Measurements from ENCODE around the gene ZNF3.
A peak's percentile ranks its signal among the peaks of the same experiment; 100 is the strongest.

Gene ZNF3

DNA sequence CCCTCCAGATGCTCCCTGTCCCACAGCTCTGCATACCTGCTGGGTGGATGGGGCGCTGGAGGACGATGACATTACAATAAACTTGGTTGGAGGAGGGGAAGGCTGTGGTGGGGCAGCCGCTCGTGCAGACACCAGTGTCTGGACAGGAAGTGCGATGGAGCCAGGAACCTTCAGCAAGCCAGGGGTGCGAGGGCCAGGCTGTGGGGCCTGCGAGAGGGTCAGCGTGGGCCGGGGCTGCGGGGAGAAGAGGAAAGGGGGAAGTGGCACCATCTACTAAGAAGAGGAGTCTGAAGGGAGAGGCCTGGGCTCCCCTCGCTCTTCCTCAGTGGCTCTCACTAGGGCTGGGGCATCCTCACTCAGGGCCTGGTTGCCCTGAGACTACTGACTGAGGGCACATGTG, 26.4 kb upstream of the ZNF3 start:
- DNase-seq = no peak

DNA sequence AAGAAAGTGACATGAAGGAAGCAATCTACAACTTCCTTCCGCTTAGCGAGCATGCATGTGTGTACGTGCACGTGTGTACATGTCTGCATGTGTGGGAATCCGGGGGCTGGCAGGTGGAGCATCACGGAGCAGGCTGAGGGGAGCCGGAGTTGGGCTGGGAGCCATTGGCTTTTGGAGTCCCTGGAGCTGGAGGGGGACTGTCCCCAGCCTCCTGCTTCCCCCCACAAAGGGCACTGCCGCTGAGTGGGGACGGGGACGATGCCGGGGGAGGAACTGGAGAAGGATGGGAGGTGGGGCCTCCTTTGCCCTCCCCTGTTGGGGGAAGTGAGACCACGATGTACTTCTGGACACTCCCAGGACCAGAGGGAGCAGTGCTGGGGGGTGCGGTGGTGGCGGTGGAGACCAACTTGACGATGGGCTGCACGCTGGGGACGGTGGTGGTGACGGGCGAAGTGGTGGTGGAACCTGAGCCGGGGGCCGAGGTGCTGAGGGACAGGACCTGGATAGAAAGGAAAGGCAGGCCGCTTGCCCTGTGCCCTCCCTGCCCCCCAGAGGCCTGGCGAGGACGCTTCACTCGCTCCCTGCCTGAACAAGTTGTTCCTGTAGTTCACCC, 25.7 kb upstream of the ZNF3 start:
- DNase-seq = no peak

DNA sequence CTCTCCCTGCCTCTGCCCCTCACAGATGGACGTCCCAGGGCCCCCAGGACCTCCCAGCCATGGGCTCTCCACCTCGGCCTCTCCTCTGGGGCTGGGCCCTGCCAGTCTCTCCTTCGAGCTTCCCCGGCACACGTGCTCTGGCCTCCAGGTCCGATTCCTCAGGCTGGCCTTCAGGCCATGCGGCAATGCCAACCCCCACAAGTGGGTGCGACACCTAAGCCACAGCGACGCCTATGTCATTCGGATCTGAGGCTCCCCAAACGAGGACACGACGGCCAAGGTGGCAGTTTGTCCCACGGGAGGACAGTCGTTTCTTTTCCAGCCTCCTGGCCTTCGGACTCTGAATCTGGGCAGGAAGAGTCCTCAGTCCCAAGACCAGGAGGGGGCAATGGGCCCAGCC, 25.1 kb upstream of the ZNF3 start:
- no peak for DNase-seq

DNA sequence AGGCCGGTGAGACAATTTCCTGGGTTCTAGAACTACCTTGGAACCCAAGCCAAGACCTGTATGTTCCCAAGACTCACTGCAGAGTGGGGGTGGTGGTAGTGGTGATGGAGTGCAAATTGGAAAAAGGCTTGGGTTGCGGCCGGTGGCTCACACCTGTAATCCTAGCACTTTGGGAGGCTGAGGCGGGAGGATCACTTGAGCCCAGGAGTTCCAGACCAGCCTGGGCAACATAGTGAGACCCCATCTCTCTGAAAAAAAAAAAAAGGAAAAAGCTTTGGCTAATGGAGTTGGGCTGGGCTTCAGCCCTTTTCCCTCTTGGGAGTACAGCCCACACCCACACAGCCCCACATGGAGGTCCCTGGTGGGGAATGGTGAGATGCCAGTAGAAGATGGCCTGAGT, 24.0 kb upstream of the ZNF3 start:
- no peak for DNase-seq

DNA sequence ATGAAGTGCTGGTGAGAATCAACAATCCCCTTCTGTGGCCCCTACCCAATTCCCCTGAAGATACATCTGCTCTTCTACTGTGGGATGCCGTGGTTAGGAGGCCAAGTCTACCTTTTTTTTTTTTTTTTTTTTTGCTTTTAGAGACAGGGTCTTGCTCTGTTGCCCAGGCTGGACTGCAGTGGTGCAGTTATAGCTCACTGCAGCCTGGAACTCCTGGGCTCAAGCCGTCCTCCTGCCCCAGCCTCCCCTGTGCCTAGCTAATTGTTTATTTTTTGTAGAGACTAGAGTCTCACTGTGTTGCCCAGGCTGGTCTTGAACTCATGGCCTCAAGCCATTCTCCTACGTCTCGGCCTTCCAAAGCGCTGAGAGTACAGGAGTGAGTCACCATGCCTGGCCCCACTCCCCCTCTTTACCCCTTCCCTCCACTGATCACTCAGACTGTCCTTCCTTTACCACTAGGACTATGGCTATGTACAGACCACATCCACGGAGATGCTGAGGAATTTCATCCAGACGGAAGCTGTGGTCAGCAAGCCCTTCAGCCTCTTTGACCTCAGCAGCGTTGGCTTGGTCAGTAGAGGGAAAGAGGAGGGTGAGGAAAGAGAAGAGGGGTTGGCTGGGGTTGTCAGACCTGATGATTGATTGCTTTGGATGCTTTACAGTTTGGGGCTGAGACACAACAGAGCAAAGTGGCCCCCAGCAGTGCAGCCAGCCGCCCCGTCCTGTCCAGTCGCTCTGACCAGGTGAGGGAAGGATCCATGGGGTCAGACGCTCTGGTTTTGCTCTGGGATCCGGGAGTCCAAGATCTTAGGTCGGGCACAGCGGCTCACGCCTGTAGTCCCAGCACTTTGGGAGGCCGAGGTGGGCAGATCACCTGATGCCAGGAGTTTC, 21.7 kb upstream of the ZNF3 start:
- DNase-seq = no peak

DNA sequence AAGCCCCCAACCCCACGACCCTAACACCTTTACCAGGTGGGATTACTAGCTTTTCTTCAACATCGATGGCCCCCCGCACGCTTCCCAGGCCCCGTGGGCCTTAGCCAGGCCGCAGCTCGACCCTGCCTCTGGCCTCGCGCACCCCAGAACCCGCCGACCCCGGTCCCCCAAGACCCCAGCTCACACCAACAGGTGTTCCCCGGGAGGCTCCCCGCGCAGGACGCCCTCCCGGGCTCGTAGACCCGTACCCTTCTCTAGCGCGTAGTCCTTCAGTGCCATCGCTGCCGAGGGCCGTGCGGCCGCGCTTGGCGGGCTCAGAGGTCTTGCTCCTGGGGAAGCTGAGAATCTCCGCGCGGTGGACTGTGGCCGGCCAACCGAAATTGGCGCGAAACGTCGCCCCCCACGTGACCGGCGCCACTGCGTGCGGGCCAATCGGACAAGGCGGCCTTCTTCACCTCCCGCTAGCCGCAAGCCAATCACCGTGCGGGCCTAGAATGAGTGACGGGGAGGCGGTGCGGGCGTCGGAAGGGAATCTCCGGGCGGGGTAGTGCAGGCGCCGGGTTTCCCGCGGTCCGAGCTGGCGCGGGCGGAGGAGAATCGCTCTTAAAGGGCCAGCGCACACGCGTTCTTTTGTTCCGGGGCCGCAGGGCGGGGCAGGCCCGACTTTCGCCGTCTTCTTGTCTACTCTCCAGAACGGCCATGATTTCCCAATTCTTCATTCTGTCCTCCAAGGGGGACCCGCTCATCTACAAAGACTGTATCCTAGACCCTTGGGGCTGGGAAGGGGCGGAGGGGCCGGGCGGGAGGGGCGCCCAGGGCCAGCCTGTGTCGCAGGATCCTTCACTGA, 19.7 kb upstream of the ZNF3 start, which contains the start of the genes AP4M1 and MCM7:
Gene AP4M1 (plus strand): TSS at position 628 of the 847 bp plus-strand sequence. CDS start 72 bp downstream, at position 700.
Gene MCM7 (minus strand): TSS at position 382 of the 847 bp plus-strand sequence. CDS start 103 bp downstream, at position 279.
- peak; percentile 98 for DNase-seq

DNA sequence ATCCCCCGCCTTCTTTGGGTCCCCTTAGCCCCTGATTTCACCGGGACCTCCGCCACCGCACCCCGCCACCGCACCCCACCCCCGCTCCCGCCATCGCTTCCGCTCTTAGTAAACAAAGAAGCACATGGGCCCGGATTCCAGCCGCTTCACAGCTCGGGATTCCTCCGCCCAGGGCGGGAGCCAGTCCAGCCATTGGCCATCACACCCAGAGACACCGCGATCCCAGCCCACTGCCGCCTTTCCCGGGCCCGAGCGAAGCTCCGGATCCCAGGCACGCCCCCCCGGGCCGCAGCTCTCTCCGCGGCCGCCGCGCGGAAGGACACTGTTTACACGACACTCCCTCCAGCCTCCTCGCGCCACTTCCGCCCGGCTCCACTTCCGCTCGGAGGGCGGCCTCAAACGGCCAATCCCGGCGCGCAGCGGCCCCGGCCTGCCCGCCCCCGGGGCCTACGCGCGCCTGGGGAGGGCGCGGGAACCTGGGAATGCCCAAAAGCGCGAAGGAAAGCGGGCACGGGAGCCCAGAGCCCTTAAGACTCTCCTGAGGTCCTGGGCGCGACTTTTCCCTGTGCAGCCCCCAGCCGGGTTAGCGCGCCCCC, 19.0 kb upstream of the ZNF3 start:
- DNase-seq = peak; percentile 80

DNA sequence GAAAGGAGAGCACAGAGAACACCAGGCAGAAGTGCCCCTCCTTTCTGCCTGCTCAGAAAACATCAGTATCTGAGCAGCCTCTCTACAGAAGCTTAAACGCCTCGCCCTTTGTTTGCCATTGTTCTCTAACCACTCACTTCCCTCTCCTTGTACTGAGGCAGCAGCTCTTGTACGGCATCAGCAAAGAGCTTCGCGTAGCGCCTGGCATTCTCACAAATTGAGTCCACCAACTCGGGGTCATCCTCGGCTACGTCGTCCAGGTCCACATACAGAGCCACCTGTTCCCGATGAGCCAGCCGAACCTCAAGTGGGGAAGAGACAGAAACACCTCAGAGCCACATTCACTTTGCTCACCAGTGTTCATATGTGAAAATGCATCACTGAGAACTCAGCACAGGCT, 17.9 kb upstream of the ZNF3 start:
- no peak for DNase-seq

DNA sequence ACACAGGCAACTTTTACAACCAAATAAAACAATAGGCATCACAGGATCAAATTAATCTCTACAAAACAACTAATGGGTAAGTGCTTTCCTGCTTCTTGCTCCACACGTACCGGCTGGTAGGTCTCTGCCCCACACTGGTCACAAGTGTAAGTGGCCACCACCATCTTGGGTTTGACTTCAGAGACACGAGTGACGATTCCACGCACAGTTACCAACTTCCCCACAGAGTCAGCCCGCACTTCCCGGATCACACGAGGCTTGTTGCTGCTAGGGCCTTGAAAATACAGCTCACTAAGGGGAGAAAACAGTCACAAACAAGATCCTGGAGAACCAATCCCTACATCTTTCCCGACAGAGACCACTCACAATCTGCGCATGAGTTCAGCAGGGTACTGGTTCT, 17.4 kb upstream of the ZNF3 start:
- DNase-seq = no peak

DNA sequence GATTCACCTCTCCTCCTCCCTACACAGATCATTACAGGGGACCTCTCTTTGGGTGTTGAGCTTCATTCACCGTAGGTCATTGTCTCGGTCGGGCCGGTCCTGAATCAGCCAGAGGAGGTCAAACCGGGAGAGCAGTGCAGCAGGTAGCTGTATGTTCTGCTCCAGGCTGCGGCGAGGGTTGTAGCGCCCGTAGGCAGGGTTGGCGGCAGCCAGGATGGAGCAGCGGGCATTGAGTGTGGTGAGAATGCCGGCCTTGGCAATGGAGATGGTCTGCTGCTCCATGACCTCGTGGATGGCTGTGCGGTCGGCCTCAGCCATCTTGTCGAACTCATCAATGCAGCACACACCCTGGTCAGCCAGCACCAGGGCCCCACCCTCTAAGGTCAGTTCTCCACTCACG, 14.2 kb upstream of the ZNF3 start:
- DNase-seq = no peak

DNA sequence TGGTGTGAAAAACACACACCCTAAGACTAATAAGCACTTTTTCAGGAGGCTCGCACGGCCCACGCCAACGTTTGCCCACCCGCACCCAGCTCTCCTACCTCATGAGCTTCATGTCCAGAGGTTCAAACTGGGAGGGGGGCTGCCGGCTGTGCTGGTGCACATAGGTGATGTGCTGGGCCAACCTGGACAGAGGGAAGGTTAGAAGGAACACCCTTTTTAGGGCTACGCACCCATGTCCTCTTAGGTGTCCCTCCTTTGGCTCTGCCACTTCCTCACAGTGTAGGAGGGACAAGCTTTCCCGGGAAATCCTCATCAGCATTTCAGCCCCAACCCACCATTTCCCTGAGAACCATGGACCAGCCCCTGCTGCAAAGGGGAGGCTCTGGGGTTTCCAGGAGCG, 13.8 kb upstream of the ZNF3 start:
- DNase-seq = no peak

DNA sequence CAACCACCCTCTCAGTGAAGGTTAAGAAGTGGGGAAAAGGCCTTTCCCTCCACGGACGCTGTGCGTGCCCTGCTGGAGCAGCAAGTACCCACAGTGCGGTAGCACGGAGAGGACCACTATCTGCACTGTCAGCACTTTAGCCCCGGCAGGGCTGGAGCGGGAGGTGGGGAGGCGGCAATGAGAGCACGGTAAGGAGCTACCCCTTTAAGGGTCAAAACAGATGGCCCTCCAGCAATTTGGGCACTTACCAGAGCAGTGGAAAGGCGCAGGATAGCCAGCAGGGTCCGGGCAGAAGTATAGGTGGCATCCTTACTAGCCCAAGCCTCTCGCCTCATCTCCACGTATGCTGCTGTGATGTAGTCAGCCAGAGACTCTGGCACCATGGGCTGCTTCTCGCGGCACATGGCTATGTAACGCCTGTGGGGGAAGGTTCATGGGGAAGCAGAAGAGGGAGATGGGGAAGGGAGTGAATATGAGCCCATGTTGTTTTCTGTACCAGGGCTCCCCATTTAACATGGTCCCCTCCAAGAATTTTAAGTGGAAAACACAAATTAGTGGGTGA, 12.5 kb upstream of the ZNF3 start:
- DNase-seq = no peak

DNA sequence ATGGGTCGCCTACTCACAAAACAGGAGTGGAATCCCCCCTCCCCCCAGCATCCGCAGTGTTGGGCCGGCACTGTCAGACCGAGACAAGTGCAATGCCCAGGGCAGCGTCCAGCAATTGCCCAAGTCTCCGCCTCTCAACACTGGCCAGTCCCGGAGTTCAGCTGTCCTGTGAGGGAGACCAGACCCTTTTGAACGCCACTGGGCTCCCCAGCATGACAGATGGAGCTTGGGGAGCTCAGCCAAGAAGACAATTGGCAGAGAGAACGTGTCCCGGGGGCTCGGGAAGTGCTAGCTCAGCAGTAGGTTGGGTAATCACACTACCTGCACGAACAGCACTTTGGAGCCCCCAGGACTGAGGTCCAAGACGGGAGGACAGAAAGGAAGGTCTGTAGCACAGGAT, 12.0 kb upstream of the ZNF3 start:
- DNase-seq = no peak

DNA sequence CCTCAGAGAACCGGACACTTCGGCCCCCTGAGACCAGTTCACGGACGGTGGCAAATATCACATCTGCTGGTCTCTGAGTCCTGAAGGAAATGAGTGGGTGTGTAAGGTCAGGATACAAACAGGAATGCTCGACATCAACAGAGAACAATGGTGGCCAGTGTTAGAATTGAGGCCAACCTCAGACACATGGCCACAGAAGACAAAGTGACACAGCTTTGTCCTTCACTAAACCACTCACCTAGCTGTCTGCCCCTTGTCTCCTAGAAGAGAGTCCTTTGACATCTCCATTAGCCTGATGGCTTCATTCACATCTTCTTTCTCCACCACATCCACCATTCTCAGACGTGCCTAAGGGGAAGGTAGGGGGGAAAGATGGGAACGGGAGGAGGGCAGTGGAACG, 11.5 kb upstream of the ZNF3 start:
- DNase-seq = no peak

DNA sequence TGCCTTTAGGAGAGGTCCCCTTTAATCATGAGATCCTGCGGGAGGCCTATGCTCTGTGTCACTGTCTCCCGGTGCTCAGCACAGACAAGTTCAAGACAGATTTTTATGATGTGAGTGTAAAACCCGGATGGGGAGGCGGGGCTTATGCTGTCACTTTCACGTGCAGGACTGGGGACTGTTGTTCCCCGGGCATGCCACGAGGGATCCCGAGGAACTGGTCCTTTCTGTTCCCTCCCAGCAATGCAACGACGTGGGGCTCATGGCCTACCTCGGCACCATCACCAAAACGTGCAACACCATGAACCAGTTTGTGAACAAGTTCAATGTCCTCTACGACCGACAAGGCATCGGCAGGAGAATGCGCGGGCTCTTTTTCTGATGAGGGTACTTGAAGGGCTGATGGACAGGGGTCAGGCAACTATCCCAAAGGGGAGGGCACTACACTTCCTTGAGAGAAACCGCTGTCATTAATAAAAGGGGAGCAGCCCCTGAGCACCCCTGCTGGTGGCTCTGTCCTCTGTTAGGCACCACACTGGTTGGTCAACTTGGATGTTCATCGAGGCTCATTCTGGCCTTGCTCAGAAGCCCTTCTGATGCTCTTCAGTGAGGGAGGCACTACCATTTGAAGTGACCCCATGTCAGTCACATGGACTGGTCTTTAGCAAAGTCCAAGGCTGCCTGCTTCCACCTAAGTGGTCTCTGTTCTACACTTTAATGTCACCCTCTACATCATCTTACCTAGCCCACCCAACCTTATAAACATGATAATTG, 10.1 kb upstream of the ZNF3 start:
- no peak for DNase-seq

DNA sequence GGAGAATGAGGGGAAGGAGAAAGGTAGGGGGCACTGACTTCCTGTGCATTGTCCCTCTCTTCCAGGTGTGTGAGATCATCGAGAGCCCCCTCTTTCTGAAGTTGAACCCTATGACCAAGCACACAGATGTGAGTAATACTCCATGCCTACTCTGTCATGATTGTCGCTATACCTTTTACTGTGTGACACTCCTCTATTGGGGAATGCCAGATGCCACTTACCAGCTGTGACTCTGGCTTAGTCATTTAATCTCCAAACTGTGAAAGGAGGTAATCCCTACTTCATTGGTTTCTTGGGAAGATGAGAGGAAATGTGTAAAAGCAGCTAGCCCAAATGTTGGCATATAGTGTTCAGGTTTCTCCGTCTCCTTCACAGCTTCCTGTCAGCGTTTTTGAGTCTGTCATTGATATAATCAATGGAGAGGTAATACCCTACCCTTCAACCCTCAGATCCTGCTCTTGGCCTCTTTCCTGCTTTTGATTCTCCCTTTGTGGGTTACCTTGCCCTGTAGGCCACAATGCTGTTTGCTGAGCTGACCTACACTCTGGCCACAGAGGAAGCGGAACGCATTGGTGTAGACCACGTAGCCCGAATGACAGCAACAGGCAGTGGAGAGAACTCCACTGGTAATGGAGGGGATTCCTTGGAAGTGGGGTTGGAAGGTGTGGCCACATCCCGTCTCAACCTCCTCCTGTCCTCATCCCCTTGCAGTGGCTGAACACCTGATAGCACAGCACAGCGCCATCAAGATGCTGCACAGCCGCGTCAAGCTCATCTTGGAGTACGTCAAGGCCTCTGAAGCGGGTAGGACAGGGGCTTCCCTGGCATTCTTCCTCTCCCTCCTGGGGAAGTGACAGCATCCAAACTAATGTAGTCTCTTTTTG, 9.2 kb upstream of the ZNF3 start:
- DNase-seq = no peak

DNA sequence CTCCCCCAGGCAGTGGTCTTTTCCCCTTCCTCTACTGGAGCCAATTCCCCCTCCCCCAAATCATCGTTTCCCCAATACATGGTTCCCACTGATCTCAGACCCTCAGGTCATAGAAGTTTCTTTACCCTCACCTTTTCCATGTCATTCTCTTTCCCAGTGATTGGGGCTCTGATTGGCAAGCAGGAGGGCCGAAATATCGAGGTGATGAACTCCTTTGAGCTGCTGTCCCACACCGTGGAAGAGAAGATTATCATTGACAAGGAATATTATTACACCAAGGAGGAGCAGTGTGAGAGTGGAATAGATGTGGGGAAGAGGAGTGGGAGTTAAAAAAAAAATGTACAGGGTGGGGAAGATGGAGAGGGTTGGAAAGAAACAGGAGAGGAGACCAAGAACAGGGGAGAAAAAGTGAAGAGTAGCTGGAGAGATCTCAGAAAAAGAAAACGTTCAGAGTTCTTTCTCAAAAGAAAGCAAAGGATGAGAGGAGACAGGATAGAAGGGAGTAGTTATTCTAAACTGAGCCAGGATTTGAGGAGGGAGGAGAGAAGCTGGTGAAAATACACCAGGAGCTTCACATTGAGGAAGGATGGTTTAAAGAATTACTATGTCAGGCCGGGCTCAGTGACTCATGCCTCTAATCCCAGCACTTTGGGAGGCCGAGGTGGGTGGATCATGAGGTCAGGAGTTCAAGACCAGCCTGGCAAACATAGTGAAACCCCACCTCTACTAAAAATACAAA, 8.1 kb upstream of the ZNF3 start:
- no peak for DNase-seq

DNA sequence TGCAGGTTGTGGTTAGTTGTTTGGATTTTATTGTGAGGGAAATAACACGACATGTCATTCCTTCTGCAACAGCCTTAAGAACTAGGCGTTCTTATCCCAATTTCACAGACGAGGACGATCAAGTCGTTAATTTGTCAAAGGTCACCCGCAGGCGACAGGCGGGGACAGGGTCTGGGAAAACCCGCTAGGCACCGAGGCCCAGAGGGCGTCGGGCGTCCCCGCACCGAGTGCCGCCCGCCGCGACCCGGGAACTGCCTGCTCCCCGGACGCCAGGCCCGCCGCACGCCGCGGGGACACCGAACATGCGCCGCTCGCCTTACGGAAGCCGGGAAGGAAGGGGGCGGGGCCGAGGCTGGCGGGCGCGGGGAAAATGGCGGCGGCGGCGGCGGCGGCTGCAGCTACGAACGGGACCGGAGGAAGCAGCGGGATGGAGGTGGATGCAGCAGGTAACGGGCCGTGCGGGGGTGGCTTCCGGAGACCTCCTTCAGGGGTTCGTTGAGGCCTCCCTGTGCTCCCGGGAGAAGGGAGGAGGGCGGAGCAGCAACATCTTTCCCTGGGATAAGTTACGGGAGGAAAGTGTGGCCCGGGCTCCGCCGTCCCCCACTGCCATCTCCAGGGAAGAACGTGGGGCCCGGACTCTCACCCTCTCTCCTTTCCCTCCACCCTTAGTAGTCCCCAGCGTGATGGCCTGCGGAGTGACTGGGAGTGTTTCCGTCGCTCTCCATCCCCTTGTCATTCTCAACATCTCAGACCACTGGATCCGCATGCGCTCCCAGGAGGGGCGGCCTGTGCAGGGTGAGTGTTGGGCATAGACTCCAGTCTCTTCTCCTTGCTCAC, 7.3 kb upstream of the ZNF3 start, which contains the start of gene COPS6:
Gene COPS6 (plus strand): TSS at position 349 of the 837 bp plus-strand sequence. CDS start 22 bp downstream, at position 371.
- peak; percentile 45 for DNase-seq

DNA sequence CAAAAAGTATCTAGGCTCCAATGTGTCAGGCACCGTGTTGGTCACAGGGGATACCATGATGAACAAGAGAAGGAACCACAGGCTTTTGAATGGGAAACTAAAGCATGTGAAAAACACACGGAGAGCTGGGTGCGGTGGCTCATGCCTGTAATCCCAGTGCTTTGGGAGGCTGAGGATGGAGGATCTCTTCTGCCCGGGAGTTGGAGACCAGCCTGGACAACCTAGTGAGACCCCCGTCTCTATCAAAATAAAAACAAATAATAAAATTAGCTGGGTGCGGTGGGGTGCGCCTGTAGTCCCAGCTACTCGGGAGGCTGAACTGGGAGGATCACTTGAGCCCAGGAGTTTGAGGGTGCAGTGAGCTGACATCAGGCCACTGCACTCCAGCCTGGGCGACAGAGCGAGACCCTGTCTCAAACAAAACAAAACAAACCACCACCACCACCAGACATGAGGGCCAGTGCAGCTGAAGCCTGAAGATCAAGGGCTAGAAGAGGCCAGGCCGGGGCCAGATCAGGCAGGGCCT, 6.6 kb upstream of the ZNF3 start:
- DNase-seq = no peak
